Adrenal gland (tissue), 12 donors: ENCODE measurements around the gene IFI27L1. TPM values are rescaled to one million over a fixed set of nuclear protein-coding genes. Genes with fewer than 3 reads are reported as not detected.

Source experiments
- DNase-seq, 7 donors: peaks; one replicate each; pipeline ENCODE4 v3.0.0-alpha.2; 2019 to 2020
- H3K27ac ChIP-seq, 5 donors: fragments of 200-600 bp; sonication (generic) in 4 of 5; 1 replicate in 3 of 5; 2 replicates in 2 of 5; pipeline versions ENCODE4 v1.5.1 to v1.8.0; 2016 to 2020; ENCODE audit warnings: mild to moderate bottlenecking in 1 of 5
- H3K27me3 ChIP-seq: fragments of 200-600 bp; 2 replicates; pipeline ENCODE4 v1.8.0; 2021
- H3K36me3 ChIP-seq, 2 donors: fragments of 200-600 bp; replicated peaks in 1 of 2; 1 replicate in 1 of 2; 2 replicates in 1 of 2; pipeline versions ENCODE4 v1.5.1 to v1.8.0; 2018 to 2022
- H3K4me1 ChIP-seq, 2 donors: fragments of 200-600 bp; replicated peaks in 1 of 2; 1 replicate in 1 of 2; 2 replicates in 1 of 2; pipeline versions ENCODE4 v1.5.1 to v1.8.0; 2018 to 2021
- H3K4me3 ChIP-seq, 4 donors: fragments of 200-600 bp; sonication (generic) in 3 of 4; one replicate each; pipeline ENCODE4 v1.5.1; 2016 to 2018
- H3K9me3 ChIP-seq, 3 donors: fragments of 200-600 bp; sonication (generic) in 1 of 3; replicated peaks in 1 of 3; 1 replicate in 2 of 3; 2 replicates in 1 of 3; pipeline versions ENCODE4 v1.5.1 to v1.8.0; 2016 to 2021
- POLR2A ChIP-seq, 2 donors: fragments of 450-650 bp; IDR thresholded peaks; one replicate each; pipeline ENCODE4 v1.6.1; 2017; ENCODE audit warnings: antibody characterized with exemption in 2 of 2, mild to moderate bottlenecking in 2 of 2, moderate library complexity in 1 of 2
- WGBS, 4 donors: extraction: QIAGEN DNeasy Blood & Tissue Kit in 2 of 4; methylation state at CpG; one replicate each; pipeline versions ENCODE4 v1.1.5 to v1.1.7; 2013 to 2017; 5-methylcytosine and 5-hydroxymethylcytosine counted together
- intact Hi-C, 2 donors: fragments of 100-400 bp; cut with DNase I; formaldehyde crosslinking; loops; one replicate each; pipeline versions ENCODE4 v1.14.1 to v1.15.0; 2022 to 2023
- polyA plus RNA-seq, 3 donors: library from polyadenylated mRNA; stranded (reverse); fragments of 200-250 nt in 2 of 3; fragments of 350-450 nt in 1 of 3; fragmentation: Illumina TruSeq in 1 of 3; extraction: RNeasy Lipid Tissue Mini Kit (QIAGEN cat#74804) in 1 of 3; gene quantifications; one replicate each; pipeline ENCODE4 v1.2.3, GENCODE V29; 2013 to 2014
- total RNA-seq, 9 donors: library from RNA; depleted of rRNA in 4 of 9; stranded (reverse); fragments of >200 nt in 4 of 9; fragments of 120-200 nt in 1 of 9; fragmentation: NEBNext Ultra II Directional in 1 of 9; extraction: Animal tissue kit (Norgen Biotek cat#: 25700) in 1 of 9; gene quantifications; one replicate each; pipeline versions ENCODE4 v1.1.0 to v1.2.4, GENCODE V29; 2013 to 2023
- TF ChIP-seq, protein P1 (sequence below), 6 experiments: fragments of 450-650 bp in 4 of 6; fragments of 200-600 bp in 2 of 6; sonication (generic) in 1 of 6; IDR thresholded peaks; 1 replicate in 5 of 6; 2 replicates in 1 of 6; pipeline versions ENCODE4 v1.5.1 to v1.8.0; 2016 to 2021; ENCODE audit warnings: antibody characterized with exemption in 6 of 6, mild to moderate bottlenecking in 2 of 6, moderate library complexity in 1 of 6
- donor health status: healthy with polysubstance abuse.
- donor health status: Bipolar disorder and iron deficiency.
- donor health status: DM: yes; HTN: yes; CAD: no.
- donor health status: DM: no; HTN: no; CAD: no.
- donor health status: DM: no; HTN: no; CAD: no.
- donor health status: DM: yes; HTN: yes; CAD: no.

IFI27L1 gene
- total and polyA plus RNA-seq, 12 donors, result 39.7 to 233 (median 68.7) TPM

GRCh38 chr14:94045563-94046345, 35.4 kb upstream of the IFI27L1 start:
- Histone ChIP-seq H3K4me3 (no peak overlapping the region), H3K36me3 (peaks cover 0 to 63% of the 10 kb centered on the region in 2 donors), H3K27ac (no peak overlapping the region), H3K4me1 (peaks cover 0 to 2% of the 10 kb centered on the region in 2 donors), H3K9me3 (no peaks in the 10 kb centered on the region), H3K27me3 (no peaks in the 10 kb centered on the region)
- peak in 5 of 7 donors; percentile 14 to 54 (median 37) for DNase-seq
- TF ChIP-seq, protein P1, sequence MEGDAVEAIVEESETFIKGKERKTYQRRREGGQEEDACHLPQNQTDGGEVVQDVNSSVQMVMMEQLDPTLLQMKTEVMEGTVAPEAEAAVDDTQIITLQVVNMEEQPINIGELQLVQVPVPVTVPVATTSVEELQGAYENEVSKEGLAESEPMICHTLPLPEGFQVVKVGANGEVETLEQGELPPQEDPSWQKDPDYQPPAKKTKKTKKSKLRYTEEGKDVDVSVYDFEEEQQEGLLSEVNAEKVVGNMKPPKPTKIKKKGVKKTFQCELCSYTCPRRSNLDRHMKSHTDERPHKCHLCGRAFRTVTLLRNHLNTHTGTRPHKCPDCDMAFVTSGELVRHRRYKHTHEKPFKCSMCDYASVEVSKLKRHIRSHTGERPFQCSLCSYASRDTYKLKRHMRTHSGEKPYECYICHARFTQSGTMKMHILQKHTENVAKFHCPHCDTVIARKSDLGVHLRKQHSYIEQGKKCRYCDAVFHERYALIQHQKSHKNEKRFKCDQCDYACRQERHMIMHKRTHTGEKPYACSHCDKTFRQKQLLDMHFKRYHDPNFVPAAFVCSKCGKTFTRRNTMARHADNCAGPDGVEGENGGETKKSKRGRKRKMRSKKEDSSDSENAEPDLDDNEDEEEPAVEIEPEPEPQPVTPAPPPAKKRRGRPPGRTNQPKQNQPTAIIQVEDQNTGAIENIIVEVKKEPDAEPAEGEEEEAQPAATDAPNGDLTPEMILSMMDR (IDR thresholded peaks at IDR 0.05), result no peak
- TF ChIP-seq POLR2A (IDR thresholded peaks at IDR 0.05), result no peak
- 78 to 85% (median 82%) methylated on average over 17 to 19 of the region's 19 CpGs for WGBS, 4 donors
- intact Hi-C loops, result no loop called here

DNA sequence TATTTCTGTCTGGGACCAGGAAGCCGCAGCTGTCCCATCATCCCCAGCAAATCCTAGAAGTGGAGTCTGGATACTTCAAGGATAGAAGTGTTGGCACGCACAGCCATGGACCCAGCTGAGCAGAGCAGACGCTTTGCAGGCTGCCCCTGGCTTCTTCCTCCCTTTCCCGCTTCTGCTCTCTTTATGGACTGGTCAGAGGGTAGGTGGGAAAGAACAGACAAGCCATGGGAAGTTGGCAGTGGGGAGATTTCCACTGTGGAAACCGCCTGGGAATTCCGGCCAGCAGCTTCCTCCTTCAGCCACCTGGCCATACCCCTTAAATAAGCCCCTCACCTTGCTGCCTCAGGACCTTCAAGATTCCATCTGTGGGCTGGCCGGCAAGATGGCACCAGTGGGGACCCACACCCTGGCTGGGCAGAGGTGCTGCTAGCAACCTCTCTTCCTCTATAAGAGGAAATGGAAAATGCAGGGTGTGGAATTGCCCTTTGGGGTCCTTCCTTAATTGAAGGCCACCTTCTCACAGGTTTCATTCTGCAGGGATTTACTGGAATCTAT, 34.3 kb upstream of the IFI27L1 start:
- H3K36me3 ChIP-seq, result peaks cover 0 to 73% of the 10 kb centered on the region in 2 donors
- H3K27ac ChIP-seq, result peak overlapping the region in 1 of 5 donors; percentile 21
- intact Hi-C loops, result no loop called here
- H3K9me3 ChIP-seq, result no peaks in the 10 kb centered on the region
- H3K27me3 ChIP-seq, result no peaks in the 10 kb centered on the region
- TF ChIP-seq, protein P1 (IDR thresholded peaks at IDR 0.05), result no peak
- TF ChIP-seq POLR2A (IDR thresholded peaks at IDR 0.05), result no peak
- H3K4me3 ChIP-seq, result no peak overlapping the region
- 78 to 88% (median 85%) methylated on average over 6 to 7 of the region's 7 CpGs for WGBS, 4 donors
- peaks cover 6 to 7% of the 10 kb centered on the region in 2 donors for H3K4me1 ChIP-seq
- peak in 4 of 7 donors; percentile 4 to 52 (median 22) for DNase-seq

- WGBS, 4 donors, result 81 to 90% (median 89%) methylated on average over 3 of the region's 3 CpGs
- H3K4me1 ChIP-seq, result peaks cover 6 to 7% of the 10 kb centered on the region in 2 donors
- H3K27ac ChIP-seq, result no peak overlapping the region
- H3K9me3 ChIP-seq, result no peaks in the 10 kb centered on the region
- no peak for TF ChIP-seq POLR2A (IDR thresholded peaks at IDR 0.05)
- TF ChIP-seq, protein P1 (IDR thresholded peaks at IDR 0.05), result no peak
- no peaks in the 10 kb centered on the region for H3K27me3 ChIP-seq
- DNase-seq, result peak in 2 of 7 donors; percentile 14 to 48
- H3K36me3 ChIP-seq, result peaks cover 0 to 81% of the 10 kb centered on the region in 2 donors
- no peak overlapping the region for H3K4me3 ChIP-seq
- intact Hi-C loops, result no loop called here
Measured at GRCh38 chr14:94047581-94047980, 33.5 kb upstream of the IFI27L1 start.
